Stimulated activated CD8-positive, alpha-beta memory T cell treated with anti-CD3 and anti-CD28 coated beads, Interleukin-12 subunit alpha, Interleukin-12 subunit beta, amount 100 ng/mL, for 1 hour (primary cell): ENCODE data around the gene PML.

Experiments used
- DNase-seq: peaks from one replicate; pipeline ENCODE4 v3.0.0-alpha.2; 2020; ENCODE audit warnings: low read depth

Gene PML, protein sequence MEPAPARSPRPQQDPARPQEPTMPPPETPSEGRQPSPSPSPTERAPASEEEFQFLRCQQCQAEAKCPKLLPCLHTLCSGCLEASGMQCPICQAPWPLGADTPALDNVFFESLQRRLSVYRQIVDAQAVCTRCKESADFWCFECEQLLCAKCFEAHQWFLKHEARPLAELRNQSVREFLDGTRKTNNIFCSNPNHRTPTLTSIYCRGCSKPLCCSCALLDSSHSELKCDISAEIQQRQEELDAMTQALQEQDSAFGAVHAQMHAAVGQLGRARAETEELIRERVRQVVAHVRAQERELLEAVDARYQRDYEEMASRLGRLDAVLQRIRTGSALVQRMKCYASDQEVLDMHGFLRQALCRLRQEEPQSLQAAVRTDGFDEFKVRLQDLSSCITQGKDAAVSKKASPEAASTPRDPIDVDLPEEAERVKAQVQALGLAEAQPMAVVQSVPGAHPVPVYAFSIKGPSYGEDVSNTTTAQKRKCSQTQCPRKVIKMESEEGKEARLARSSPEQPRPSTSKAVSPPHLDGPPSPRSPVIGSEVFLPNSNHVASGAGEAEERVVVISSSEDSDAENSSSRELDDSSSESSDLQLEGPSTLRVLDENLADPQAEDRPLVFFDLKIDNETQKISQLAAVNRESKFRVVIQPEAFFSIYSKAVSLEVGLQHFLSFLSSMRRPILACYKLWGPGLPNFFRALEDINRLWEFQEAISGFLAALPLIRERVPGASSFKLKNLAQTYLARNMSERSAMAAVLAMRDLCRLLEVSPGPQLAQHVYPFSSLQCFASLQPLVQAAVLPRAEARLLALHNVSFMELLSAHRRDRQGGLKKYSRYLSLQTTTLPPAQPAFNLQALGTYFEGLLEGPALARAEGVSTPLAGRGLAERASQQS

DNA sequence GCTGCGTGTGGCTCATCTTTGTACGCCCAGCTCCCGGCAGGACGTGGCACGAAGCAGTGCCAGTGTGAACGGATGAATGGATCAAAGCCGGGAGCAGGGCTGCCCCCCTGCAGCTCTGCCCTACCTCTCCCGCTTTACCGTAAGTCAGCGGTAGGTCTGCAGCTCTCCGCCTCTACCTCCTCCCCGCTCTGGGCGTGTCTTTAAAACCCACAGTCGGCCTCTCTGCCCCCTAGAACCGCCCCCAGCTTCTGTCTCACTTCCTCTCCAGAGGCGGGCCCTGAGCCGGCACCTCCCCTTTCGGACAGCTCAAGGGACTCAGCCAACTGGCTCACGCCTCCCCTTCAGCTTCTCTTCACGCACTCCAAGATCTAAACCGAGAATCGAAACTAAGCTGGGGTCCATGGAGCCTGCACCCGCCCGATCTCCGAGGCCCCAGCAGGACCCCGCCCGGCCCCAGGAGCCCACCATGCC is at the start of gene PML:
PML (plus strand) TSS at position 304 of the 471 bp plus-strand sequence; CDS start at position 401, 97 bp downstream.
- DNase-seq = peak; percentile 88

DNA sequence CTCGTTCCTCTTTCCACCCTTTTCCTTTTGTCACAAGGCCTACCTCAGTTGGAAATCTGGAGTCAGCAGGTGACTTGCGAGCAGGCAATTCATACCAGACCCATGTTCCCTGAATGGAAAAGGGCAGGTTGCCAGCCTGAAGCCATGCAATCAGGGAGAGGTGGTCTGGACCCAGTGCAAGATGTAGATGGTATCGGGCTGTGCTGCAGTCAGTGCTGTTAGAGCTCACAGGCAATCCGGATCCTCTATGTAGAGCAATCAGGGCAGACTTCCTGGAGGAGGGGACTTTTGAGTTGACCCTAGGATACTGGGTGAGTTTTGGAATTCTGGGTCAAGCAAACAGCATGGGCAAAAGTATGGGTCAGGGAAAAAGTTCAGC is 49.4 kb upstream of the PML start:
- no peak for DNase-seq

GRCh38 chr15:73946046-73946721 is 48.3 kb upstream of the PML start:
- no peak for DNase-seq

- no peak for DNase-seq
Observed at GRCh38 chr15:73946795-73947370, 47.6 kb upstream of the PML start.

DNA sequence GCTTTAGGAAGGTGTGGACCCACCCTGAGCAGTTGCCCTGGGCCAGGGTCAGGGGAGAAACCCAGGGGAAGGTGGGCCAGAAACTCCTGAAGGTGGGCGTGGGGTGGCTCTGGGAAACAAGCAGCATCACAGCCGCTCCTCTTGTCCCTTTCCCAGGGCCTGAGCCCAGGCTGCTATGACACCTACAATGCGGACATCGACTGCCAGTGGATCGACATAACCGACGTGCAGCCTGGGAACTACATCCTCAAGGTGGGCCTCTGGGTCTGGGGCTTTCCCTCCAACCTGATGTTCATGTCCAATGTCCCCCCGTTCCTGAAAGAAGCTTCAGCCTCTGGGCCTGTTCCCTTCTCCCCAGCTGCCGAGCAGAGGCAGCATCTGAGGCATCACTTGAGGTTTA is 46.9 kb upstream of the PML start:
- DNase-seq = no peak

DNA sequence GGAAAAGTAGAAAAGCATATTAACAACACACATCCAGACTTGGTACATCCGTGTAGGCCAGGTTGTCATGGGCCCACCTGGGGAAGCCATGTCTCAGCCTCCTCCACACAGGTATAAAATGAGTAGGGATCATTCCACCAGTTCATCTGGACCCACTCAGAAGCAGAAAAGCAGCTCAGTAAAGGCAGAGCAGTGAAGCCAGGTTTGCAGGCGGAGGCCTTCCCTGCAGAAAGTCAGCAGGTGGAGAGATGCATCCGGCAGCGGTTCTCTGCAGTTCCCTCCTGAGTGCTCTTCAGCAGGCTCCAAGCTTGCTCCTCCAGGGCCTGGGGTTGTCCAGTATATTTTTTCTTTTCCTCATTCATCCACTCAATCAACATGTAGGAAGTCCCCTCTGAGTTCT is 46.1 kb upstream of the PML start:
- DNase-seq = no peak

- DNase-seq = no peak
Observed at GRCh38 chr15:73948982-73949381, 45.5 kb upstream of the PML start.

DNA sequence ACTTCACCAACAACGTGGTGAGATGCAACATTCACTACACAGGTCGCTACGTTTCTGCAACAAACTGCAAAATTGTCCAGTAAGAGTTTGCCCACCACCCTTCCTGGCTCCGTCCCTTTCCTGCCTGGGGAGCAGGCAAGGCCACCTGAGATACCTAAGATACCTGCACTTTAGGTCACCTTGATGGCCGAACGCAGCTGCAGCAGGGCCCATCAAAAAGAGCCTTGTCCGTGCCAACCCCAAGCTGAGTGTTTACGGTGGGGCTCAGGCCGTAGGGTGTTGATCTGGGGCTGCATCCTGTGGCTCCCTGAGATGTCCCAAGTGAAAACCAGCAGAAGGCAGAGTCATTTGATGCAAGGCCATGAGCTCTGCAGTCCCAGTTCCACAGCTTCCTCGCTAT is 45.0 kb upstream of the PML start:
- DNase-seq = no peak

GRCh38 chr15:73950479-73950830 is 44.1 kb upstream of the PML start:
- no peak for DNase-seq

- DNase-seq = peak; percentile 57
Observed at GRCh38 chr15:73950831-73951561, 43.5 kb upstream of the PML start.

GRCh38 chr15:73951601-73952000 is 42.9 kb upstream of the PML start:
- no peak for DNase-seq

GRCh38 chr15:73952171-73952912 is 42.2 kb upstream of the PML start:
- DNase-seq = no peak

- DNase-seq = no peak
Observed at GRCh38 chr15:73952913-73953750, 41.4 kb upstream of the PML start.

- DNase-seq = no peak
Observed at GRCh38 chr15:73954188-73955145, 40.0 kb upstream of the PML start.

GRCh38 chr15:73955326-73955725 is 39.2 kb upstream of the PML start:
- DNase-seq = no peak

DNA sequence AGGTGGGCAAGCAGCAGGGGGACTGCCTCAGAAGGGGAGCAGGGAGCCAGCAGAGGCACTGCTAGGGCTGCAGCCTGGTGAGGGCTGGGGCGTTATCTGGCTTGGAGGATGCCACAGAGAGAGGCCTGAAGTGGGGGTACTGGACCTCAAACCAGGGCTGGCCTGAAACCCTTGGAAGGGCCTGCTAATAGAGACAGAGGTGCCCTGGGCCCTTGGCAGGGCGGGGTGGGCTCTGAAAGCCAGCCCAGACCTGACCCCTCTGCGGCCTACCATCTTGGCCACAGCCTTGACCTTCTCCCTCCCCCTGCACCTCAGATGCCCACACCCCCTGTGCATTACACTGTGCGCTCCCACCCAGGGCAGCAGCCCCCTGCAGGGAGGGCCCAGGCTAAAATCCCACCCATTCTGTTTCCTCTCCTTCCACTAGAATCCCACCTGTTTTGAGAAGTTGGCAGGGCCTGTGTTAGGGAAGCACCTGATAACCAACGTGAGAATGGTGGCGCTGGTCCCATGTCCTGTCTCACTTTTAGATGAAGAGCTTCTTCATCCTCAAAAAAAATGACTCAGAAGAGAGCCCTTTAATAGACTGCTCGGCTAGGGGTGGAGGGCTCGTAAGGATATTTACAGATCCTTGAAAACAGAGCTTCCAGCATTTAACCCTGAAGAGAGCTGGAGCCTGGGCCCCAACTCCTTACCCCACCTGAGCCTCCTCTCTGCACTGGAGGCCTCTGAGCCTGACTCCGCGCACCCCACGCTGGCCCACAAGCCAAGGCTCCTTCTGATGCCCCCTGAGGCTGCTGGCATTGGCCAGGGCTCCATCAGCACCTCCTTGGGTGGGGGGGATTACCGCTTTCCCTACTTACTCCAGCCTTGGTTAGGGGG is 38.4 kb upstream of the PML start:
- DNase-seq = no peak

GRCh38 chr15:73956743-73957135 is 37.8 kb upstream of the PML start:
- DNase-seq = no peak

GRCh38 chr15:73957276-73957675 is 37.2 kb upstream of the PML start:
- DNase-seq = no peak
